D721Med (cell line): ENCODE data around the gene SLC31A1.

Experiments
- DNase-seq: peaks from one replicate; pipeline ENCODE4 v3.0.0; 2011; ENCODE audit warnings: low spot score; ENCODE audit not compliant: insufficient read length
- FAIRE-seq: peaks from 2 replicates; lab custom pipeline; 2011; peaks lifted over from hg19 to GRCh38; lab: Jason Lieb, UNC
- TF ChIP-seq, protein P1 (sequence below): IDR thresholded peaks from 2 replicates; pipeline ENCODE4 v1.5.1; 2012; ENCODE audit warnings: mild to moderate bottlenecking, control low read depth; ENCODE audit not compliant: insufficient read depth; ENCODE audit errors: missing control alignments

The SLC31A1 gene

DNA sequence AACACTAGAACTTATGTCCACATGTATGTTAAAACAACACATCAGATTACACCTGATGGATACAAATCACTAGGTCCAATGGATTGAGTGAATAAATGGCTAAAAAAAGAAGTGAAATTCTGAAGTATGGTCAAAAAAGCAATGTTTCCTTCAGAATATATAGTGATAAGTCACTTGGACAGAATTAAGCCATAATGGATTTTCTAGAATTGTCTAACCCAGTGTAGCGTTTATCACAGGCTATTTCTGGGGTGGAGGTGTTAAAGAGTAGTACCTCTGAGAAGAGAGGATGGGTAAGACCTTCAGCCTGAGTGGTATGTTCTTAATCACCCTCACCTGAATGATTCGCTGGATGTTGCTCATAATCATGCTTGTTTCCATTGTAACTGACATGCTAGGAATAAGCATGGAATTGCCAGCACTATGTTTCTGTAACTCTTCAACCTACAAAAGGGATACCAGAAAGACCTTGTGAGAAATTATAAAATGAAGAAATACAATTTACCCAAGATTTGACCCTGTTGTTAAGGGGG is 37.3 kb upstream of the SLC31A1 start:
- FAIRE-seq = no peak
- no peak for DNase-seq
- TF ChIP-seq, protein P1, sequence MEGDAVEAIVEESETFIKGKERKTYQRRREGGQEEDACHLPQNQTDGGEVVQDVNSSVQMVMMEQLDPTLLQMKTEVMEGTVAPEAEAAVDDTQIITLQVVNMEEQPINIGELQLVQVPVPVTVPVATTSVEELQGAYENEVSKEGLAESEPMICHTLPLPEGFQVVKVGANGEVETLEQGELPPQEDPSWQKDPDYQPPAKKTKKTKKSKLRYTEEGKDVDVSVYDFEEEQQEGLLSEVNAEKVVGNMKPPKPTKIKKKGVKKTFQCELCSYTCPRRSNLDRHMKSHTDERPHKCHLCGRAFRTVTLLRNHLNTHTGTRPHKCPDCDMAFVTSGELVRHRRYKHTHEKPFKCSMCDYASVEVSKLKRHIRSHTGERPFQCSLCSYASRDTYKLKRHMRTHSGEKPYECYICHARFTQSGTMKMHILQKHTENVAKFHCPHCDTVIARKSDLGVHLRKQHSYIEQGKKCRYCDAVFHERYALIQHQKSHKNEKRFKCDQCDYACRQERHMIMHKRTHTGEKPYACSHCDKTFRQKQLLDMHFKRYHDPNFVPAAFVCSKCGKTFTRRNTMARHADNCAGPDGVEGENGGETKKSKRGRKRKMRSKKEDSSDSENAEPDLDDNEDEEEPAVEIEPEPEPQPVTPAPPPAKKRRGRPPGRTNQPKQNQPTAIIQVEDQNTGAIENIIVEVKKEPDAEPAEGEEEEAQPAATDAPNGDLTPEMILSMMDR = no peak

- TF ChIP-seq, protein P1 = no peak
- DNase-seq (no peak), FAIRE-seq (no peak)
Measured at GRCh38 chr9:113184539-113184938, 36.8 kb upstream of the SLC31A1 start.

DNA sequence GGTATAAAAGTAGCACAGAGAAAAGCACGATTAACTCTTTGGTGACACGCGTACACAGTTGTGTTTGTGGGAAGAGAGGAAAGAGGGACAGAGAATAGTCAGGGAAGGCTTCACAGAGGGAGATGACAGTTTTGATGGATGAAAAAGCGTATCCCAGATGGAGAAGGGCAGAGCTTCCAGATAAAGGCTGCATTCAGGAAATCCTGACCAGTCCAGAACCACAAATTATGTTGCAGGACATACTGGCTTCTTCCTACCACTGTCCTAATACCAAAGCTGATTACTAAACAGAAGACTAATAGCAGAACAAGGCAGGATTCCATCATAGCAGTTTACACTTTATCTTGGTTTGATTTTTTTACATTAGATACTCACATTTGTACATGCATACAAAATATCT is 36.1 kb upstream of the SLC31A1 start:
- no peak for FAIRE-seq
- TF ChIP-seq, protein P1 = no peak
- no peak for DNase-seq

DNA sequence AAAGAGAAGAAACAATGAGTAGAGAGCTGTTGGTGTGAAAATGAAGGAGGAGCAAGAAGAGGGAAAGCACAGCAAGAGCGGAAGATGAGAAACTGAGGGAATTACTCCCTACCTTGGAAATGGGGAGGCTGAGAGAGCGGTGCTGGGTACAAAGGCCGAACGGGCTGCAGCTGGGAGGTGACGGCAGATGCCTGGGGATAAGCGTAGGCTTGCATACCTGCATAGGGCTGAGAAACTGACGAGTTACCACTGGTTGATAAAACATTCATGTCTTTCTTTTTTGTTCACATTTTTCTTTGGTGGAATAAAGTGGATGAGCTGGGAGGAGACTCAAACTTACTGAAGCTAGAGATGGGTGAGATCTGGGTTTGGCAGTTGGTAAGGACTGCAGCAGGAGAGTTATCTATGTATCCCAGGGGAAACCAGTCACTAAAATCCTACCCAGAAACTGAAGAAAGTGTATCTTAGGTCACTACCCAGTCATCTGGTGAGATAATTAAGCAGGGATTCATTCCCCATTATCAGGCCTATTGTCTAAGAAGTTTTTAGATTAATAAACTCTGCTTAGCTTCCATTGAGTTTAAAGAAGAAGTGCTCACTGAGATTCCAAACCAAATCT is 35.1 kb upstream of the SLC31A1 start:
- FAIRE-seq (no peak), DNase-seq (no peak)

GRCh38 chr9:113187929-113188595 is 33.3 kb upstream of the SLC31A1 start:
- no peak for FAIRE-seq
- DNase-seq = no peak
- TF ChIP-seq, protein P1 = no peak

More for the DNA sequence above, 35.1 kb upstream of the SLC31A1 start:
- TF ChIP-seq, protein P1 = no peak

GRCh38 chr9:113192455-113192854 is 28.9 kb upstream of the SLC31A1 start:
- TF ChIP-seq, protein P1 = no peak
- DNase-seq = no peak
- FAIRE-seq = no peak
